ENCODE measurements around the gene PLEKHG1. TPM values are rescaled to one million over a fixed set of nuclear protein-coding genes. Genes with fewer than 3 reads are reported as not detected.

PLEKHG1 gene
- total and polyA plus RNA-seq, 2 of the 13 experiments (the other 11 are each of a cell fraction or from before 2014, with no cell fraction given), result 0.03 to 0.04 TPM

DNA sequence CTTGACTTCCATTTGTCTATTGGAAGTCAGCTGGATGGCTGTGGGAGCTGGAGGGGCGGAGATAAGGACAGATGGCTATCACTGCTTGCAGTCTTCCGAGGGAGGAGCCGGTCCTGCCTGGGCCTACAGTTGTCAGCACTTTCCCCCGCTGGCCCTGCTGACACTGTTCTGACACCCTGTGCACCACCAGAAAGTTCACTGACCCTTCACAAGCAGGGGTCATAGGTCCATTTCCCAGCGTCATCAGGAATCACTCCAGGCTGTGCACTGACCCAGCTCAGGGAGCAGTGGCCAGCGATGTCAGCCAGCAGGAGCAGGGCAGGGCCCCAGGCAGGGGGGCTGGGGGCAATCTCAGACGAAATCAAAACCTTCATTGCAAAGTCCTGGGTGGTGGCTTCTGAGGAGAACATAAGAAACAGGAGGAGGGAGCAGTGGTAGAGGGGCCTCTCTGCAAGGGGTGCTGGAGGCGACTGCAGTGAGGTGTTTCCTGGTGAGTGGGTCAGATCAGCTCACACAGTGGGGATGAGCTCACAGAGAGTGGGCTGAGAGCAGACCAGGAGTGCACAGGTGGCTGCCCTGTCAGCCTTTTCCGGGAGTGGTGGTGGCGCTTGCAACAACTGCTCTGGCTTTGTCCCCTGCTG is 26.5 kb upstream of the PLEKHG1 start (continued):
- no peak for TF ChIP-seq U2AF1 (optimal IDR thresholded peaks at IDR 0.05; ENCODE audit: low read depth, low read length)
- TF ChIP-seq ETV5 (CRISPR knock-in tag; IDR thresholded peaks at IDR 0.05; ENCODE audit: borderline replicate concordance), result no peak
- TF ChIP-seq ZNF235 (CRISPR knock-in tag; IDR thresholded peaks at IDR 0.05; ENCODE audit: borderline replicate concordance), result no peak
- TF ChIP-seq, protein P1, sequence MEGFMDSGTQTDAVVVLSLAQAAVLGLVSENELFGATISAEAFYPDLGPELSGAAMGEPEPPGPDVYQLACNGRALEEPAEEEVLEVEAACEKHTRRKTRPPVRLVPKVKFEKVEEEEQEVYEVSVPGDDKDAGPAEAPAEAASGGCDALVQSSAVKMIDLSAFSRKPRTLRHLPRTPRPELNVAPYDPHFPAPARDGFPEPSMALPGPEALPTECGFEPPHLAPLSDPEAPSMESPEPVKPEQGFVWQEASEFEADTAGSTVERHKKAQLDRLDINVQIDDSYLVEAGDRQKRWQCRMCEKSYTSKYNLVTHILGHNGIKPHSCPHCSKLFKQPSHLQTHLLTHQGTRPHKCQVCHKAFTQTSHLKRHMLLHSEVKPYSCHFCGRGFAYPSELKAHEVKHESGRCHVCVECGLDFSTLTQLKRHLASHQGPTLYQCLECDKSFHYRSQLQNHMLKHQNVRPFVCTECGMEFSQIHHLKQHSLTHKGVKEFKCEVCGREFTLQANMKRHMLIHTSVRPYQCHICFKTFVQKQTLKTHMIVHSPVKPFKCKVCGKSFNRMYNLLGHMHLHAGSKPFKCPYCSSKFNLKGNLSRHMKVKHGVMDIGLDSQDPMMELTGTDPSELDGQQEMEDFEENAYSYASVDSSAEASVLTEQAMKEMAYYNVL (CRISPR knock-in tag; IDR thresholded peaks at IDR 0.05; ENCODE audit: borderline replicate concordance), result no peak; the same call in 1 of the 2 replicates
- no peak for TF ChIP-seq KMT2B (CRISPR knock-in tag; IDR thresholded peaks at IDR 0.05)
- TF ChIP-seq, protein P2, sequence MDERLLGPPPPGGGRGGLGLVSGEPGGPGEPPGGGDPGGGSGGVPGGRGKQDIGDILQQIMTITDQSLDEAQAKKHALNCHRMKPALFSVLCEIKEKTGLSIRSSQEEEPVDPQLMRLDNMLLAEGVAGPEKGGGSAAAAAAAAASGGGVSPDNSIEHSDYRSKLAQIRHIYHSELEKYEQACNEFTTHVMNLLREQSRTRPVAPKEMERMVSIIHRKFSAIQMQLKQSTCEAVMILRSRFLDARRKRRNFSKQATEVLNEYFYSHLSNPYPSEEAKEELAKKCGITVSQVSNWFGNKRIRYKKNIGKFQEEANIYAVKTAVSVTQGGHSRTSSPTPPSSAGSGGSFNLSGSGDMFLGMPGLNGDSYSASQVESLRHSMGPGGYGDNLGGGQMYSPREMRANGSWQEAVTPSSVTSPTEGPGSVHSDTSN (CRISPR knock-in tag; IDR thresholded peaks at IDR 0.05), result no peak
- TF ChIP-seq, protein P3, sequence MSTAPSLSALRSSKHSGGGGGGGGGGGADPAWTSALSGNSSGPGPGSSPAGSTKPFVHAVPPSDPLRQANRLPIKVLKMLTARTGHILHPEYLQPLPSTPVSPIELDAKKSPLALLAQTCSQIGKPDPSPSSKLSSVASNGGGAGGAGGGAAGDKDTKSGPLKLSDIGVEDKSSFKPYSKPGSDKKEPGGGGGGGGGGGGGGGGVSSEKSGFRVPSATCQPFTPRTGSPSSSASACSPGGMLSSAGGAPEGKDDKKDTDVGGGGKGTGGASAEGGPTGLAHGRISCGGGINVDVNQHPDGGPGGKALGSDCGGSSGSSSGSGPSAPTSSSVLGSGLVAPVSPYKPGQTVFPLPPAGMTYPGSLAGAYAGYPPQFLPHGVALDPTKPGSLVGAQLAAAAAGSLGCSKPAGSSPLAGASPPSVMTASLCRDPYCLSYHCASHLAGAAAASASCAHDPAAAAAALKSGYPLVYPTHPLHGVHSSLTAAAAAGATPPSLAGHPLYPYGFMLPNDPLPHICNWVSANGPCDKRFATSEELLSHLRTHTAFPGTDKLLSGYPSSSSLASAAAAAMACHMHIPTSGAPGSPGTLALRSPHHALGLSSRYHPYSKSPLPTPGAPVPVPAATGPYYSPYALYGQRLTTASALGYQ (CRISPR knock-in tag; IDR thresholded peaks at IDR 0.05), result no peak
- TF ChIP-seq ZNF773 (CRISPR knock-in tag; IDR thresholded peaks at IDR 0.05; ENCODE audit: borderline replicate concordance), result no peak
- TF ChIP-seq ZNF530 (CRISPR knock-in tag; IDR thresholded peaks at IDR 0.05; ENCODE audit: low read depth), result no peak
- no peak for TF ChIP-seq ATM (IDR thresholded peaks at IDR 0.05; ENCODE audit: borderline replicate concordance)
- no peak for TF ChIP-seq REXO4 (CRISPR knock-in tag; IDR thresholded peaks at IDR 0.05; ENCODE audit: borderline replicate concordance)
- no peak for TF ChIP-seq ZNF10 (CRISPR knock-in tag; IDR thresholded peaks at IDR 0.05; ENCODE audit: borderline replicate concordance, low read depth)
- TF ChIP-seq ZNF431 (CRISPR knock-in tag; IDR thresholded peaks at IDR 0.05; ENCODE audit: borderline replicate concordance, low read depth), result no peak
- TF ChIP-seq TCF7 (IDR thresholded peaks at IDR 0.05; ENCODE audit: low read depth), result no peak
- TF ChIP-seq, protein P4, sequence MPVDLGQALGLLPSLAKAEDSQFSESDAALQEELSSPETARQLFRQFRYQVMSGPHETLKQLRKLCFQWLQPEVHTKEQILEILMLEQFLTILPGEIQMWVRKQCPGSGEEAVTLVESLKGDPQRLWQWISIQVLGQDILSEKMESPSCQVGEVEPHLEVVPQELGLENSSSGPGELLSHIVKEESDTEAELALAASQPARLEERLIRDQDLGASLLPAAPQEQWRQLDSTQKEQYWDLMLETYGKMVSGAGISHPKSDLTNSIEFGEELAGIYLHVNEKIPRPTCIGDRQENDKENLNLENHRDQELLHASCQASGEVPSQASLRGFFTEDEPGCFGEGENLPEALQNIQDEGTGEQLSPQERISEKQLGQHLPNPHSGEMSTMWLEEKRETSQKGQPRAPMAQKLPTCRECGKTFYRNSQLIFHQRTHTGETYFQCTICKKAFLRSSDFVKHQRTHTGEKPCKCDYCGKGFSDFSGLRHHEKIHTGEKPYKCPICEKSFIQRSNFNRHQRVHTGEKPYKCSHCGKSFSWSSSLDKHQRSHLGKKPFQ (CRISPR knock-in tag; IDR thresholded peaks at IDR 0.05; ENCODE audit: insufficient replicate concordance), result no peak
- TF ChIP-seq, protein P5, sequence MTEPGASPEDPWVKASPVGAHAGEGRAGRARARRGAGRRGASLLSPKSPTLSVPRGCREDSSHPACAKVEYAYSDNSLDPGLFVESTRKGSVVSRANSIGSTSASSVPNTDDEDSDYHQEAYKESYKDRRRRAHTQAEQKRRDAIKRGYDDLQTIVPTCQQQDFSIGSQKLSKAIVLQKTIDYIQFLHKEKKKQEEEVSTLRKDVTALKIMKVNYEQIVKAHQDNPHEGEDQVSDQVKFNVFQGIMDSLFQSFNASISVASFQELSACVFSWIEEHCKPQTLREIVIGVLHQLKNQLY (CRISPR knock-in tag; IDR thresholded peaks at IDR 0.05), result no peak
- TF ChIP-seq PHF8 (CRISPR knock-in tag; IDR thresholded peaks at IDR 0.05), result no peak
- no peak for TF ChIP-seq ZBTB1 (CRISPR knock-in tag; IDR thresholded peaks at IDR 0.05; ENCODE audit: borderline replicate concordance)
- TF ChIP-seq ELF3 (CRISPR knock-in tag; IDR thresholded peaks at IDR 0.05), result no peak
- TF ChIP-seq ZMYM4 (CRISPR knock-in tag; IDR thresholded peaks at IDR 0.05), result peak; percentile 73; the same call in 1 of the 2 replicates
- TF ChIP-seq ZNF441 (CRISPR knock-in tag; IDR thresholded peaks at IDR 0.05; ENCODE audit: borderline replicate concordance), result 0 out of 2 replicates have a peak, but pooled peaks have one; percentile 13
- TF ChIP-seq ZNF143 (CRISPR knock-in tag; IDR thresholded peaks at IDR 0.05), result no peak
- no peak for TF ChIP-seq SAFB2 (CRISPR knock-in tag; IDR thresholded peaks at IDR 0.05; ENCODE audit: borderline replicate concordance, low read depth)
- TF ChIP-seq TEAD3 (CRISPR knock-in tag; optimal IDR thresholded peaks at IDR 0.05; ENCODE audit: borderline replicate concordance), result peak; percentile 24

Measured in HepG2 (cell line).